HG03280 (cell line): Measurements from ENCODE around the gene LRRC2.
"Not testable (repeated sequence)": the region's sequence is repeated elsewhere in the genome, so short reads cannot be mapped to it uniquely, and the experiment has no call there.

Source experiments
- ATAC-seq: cut with Tn5 transposase; IDR thresholded peaks from one replicate; pipeline ENCODE4 v1.9.1; 2021; ENCODE audit warnings: mild to moderate bottlenecking, moderate library complexity; ENCODE audit not compliant: unreplicated experiment

LRRC2 gene, protein sequence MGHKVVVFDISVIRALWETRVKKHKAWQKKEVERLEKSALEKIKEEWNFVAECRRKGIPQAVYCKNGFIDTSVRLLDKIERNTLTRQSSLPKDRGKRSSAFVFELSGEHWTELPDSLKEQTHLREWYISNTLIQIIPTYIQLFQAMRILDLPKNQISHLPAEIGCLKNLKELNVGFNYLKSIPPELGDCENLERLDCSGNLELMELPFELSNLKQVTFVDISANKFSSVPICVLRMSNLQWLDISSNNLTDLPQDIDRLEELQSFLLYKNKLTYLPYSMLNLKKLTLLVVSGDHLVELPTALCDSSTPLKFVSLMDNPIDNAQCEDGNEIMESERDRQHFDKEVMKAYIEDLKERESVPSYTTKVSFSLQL

DNA sequence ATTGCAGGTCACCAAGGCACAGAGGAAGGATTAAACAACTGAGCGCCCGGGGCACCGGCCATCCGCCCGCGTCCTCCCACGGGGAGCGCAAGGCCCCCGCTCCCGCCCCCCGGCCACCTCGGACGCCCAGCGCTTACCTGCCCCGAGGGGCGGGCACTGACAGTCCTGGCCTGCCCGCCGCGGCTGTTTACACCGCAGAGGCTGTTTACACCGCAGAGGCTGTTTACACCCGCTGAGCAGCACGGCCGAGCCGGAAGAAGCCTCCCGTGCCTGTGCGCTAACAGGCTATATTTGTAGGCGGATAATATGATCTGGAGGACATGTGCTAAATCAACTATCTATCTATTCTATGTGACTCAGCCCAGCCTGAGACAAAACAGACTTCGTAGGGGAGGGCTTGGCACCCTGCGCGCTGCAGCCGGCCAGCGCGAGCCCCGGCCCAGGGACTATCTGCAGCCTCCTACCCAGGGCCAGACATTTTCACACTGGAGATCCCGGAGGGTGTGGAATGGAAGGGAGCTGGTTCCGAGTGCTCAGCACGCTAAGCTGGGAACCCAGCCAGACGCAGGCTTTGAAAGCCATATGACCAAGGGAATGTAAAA, at the start of gene LRRC2:
TSS of gene LRRC2 (minus strand) at position 263 of the 602 bp plus-strand sequence. CDS start 14,711 bp downstream, outside the sequence.
- no peak for ATAC-seq

DNA sequence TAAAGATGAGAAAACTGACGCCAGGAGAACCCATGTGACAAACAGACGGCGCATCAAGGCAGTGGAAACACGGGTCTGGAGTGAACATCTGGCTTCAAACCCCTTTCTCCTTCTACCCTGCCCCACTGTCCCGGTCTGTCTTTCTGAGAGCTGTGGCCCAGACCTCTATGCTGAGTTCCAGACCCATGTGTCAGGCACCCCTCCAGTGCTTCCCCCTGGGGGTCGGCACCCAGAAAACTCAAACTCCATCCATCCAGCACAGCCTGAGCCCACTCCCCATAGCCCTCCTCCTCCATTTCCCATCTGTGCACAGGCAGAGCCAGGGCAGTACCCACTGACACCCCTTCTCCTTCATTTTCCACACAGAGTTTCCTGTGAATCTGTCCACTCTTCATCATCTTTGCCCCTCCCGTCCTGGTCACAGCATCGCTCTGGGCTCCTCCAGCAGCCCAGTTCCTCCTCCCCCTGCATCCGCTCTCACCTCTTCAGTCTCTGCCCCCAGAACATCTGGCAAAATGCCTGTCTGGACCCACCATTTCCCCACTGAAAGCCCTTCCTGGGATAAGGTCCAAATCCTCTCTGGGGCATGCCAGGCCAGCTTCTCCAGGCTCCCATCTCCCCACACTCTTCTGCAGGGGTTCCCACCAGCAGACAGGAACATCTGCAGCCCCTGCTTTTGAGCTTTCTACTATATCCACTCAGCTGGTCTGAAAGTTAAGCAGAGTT, 49.1 kb upstream of the LRRC2 start:
- ATAC-seq = no peak

DNA sequence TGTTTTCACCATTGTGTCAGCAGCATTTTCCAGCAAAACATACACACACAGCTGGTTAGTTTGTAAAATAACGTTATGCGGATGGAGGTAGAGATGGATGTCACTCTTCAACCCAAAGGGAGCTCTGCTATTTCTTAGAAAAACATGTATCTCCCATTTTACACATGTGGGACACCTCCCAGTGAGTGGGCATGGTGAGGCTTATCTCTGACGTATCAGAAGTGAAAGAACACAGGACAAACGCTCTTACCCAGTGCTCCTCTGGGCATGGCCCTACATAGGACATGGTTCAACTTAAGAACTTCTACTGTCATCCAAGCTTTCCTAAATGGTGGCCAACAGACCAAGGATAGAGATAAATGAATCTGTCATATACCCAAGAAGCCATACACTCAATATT, 48.3 kb upstream of the LRRC2 start:
- ATAC-seq = no peak

DNA sequence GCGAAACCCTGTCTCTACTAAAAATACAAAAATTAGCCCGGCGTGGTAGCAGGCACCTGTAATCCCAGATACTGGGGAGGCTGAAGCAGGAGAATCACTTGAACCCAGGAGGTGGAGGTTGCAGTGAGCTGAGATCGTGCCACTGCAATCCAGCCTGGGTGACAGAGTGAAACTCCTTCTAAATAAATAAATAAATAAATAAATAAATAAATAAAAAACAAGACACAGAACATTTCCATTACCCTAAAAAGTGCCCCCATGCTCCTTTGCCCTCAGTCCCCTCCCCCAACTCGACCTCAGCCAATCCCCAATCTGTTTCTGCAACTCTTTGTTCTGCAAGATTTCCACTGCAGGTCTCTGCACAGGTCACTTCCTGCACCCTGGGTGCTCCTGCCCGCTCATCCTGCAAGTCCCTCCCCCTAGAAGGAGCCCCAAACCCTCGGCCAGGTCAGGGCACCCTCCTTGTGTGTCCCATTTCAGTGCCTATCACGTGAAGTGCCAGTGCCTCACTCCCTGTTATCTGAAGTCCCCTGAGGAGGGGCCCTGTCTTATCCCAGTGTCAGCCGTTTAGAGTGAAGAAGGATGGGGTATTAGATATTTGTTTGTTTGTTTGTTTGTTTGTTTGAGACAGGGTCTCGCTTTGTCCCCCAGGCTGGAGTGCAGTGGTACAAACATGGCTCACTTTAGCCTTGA, 47.4 kb upstream of the LRRC2 start:
- ATAC-seq = no peak

DNA sequence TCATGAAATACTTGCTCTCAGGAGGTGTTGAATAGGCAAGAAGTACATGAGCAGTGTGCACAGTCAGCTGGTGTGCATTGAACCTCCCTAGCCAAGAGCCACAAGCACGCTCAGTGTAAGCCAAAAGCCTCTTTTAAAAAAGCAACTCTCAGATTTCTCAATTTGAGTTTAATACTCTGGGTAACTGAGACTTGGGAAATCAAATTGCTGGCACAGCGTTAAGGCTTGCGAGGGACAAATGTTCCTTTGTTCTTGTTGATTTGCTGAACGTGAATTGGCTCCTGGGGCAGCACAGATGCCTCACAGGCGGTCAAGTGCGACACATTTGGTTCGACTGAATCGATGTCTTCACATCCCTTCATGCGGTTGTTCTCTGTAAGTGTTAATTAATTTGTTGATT, 46.2 kb upstream of the LRRC2 start, which contains the start of gene FAM240A:
TSS of gene FAM240A (plus strand) at position 202 of the 400 bp plus-strand sequence. CDS start at position 361, 159 bp downstream.
- no peak for ATAC-seq

DNA sequence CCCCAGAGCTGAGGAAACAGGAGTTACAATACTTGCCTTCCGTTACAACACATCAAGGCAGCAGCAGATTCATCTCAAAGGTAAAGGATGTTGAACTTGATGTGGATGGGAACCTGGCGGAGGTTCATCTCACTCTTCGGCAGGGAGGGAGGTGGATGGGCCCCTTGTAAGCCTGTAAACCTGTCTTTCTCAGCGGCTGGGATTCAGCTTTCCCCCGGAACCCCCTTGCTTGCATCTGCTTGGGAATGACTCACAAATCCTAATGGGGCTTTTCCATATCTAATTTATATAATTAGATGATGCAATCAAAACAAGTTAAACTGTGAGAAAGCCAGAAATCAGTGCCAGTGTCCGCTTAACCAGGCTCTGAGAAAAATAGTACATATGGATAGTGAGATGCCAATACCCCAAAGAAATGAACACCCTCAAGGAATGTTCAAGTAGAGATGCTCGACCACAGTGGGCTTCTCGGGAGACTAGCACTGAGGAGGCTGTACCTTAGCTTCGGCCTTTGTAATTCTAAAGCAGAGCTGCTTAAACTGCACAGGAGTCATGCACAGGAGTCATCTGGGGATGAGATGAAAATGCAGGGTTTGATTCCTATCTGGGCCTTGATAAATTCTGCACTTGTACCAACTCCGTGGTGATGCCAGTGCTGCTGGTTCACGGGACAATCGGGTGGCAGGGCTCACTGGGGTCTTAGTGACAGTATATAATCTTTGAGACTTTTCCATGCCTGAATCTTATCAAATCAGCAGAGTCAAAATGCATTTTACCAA, 44.0 kb upstream of the LRRC2 start:
- ATAC-seq = no peak

DNA sequence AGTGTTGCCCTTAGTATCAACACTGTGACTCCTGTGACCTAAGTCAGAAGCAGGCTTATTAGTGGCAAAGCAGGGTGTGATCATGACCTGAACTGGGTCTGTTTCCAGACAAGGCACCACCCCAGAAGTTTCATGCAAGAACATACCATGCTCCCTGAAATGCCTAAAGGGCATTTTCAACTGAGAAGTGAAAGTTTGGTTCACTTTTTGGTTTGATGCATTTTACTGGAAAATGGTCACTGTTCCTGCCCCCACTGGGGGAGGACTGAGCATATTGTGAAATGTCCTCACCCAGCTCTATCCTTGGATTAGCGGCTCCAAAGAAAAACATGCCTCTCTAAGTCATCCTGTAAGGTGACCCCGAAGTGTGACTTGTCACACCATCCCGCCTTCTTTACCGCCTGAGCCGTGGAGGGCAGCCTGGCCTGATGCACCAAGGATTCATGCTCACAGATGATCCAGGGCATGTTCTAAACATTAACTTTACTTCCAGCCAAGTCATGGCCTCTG, 43.2 kb upstream of the LRRC2 start:
- ATAC-seq = no peak

DNA sequence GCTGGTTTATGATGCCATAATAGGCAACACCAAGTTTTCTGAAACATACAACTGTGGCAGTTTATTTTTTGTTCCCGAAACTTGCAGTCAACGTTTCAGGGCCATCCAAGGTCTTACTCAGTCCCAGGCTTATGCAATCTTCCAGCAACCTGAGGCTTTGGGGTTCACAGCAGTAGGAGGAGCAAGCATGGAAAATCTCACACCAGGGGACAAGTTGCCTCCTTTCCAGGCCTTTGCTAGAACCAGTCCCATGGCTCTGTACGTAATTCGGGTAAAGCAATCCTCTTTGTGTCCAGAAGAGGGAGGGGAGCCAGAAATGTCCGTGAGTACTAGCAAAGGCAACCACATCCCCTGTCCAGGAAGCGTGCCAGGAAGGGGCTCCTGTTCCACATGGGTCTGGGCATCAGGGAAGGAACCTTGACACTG, 41.5 kb upstream of the LRRC2 start:
- no peak for ATAC-seq

DNA sequence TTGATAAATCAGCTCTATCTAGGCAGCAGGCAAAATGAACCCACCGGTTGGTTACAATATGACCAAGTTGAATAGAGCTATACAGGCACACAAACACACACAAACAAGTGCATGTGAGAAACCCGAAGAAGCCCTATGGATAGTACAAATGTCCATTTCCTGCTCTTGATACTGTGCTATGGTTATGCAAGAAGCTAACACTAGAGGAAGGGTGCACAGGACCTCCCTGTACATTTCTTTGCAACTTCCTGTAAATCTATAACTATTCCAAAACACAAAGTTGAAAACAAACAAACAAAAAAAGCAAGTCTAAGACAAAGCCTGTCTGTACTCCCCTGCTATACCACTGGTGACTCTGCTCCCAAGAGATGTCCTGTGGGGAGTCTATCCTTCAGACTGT, 38.0 kb upstream of the LRRC2 start:
- no peak for ATAC-seq

DNA sequence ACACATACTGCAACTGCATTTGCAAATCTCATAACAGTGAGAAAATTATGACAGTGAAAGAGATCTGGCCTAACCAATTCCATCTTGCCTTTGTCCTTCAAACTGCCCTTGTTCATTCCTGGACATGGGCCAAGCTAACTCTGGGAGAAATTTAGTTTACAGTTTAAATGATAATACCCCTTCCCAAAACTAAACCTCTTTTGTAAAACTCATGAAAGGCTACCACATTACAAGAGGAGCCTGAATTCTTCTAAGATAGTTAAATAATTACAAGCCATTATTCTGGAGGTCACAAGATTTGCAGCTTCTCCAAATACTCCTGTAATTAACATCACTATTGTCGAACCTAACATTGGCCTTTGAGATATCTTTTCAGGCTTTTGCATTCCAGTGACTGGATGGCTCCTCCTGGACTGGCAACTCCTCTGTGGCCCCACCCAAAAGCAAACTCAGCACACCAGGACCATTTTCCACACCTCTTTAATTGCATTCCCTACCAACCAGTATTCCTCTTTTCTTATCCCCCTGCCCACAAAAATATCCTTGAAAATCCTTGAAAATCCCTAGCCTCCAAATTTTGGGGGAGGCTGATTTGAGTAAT, 37.4 kb upstream of the LRRC2 start:
- no peak for ATAC-seq

DNA sequence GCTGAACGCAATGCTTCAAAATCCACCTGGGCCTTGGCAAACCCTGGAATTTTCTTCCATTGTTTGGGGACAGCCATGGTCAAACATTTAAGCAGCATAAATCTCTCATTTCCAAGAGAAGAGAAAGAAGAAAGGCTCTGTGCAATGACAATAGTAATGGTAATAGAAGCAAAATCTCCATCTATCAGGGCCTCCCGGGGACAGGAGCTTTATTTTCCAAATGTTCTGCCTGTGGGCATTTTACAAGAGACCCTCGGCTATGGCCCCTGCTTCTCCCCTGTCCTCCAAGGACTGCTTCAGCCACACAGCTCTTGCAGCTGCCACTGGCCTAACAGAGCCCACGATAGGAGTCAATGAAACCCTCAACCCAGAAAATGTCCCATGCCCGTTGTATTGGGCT, 33.5 kb upstream of the LRRC2 start:
- no peak for ATAC-seq

DNA sequence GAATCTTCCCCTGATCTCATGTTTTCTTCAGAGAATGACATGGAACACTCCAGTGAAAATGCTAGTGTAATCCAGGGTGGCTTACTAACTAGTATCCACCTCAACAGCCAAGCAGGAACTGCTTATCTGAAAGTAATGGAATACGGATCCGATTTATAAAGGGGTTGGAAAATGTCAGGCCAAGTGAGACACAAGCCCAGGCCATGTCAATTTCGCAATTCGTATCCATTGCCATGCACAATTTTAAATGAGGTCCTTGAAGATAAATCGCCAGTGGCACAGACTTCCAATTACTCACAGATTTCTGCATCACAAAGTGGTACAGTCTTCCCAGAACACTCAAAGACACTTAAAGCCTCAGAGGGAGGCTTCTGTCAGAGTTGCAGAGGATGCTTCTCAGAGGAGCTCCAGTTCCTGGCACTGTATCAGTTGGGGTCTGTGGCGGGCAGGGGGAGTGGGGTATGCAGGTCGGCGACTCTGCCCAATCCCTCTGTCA, 29.8 kb upstream of the LRRC2 start:
- no peak for ATAC-seq

DNA sequence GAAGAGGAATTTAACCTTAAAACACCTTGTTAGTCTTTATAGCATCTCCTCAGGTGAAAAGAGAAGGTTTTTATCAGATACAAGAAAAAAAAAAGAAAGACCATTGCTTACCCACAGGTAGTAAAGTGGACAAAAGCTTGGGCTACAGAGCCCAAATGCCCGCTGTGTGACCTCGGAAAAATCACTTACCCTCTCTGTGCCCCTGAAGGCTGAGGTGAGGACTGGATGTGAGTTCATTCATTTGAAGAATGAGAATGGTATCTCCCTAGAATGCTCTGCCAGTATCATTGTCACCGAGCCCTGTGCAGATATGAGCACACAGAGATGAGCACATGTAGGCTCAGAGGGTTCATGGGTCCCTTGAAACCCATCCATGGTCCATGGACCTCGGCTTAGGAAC, 28.6 kb upstream of the LRRC2 start:
- ATAC-seq = no peak

DNA sequence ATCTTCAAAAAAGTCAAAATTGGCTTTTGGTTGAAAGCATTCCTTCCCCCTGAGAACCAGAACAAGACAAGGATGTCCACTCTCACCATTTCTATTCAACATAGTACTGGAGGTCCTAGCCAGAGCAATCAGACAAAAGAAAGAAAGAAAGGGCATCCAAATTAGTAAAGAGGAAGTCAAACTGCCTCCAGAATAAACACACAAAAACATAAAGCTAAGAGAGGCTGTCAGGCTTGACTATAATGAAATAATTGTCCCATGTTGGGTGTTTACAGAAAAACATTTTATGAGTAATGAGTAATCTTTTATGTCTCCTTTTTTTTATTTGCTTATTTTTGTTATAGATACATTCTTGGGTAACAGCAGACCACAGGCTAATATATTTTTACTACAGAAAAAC, 27.9 kb upstream of the LRRC2 start:
- no peak for ATAC-seq

DNA sequence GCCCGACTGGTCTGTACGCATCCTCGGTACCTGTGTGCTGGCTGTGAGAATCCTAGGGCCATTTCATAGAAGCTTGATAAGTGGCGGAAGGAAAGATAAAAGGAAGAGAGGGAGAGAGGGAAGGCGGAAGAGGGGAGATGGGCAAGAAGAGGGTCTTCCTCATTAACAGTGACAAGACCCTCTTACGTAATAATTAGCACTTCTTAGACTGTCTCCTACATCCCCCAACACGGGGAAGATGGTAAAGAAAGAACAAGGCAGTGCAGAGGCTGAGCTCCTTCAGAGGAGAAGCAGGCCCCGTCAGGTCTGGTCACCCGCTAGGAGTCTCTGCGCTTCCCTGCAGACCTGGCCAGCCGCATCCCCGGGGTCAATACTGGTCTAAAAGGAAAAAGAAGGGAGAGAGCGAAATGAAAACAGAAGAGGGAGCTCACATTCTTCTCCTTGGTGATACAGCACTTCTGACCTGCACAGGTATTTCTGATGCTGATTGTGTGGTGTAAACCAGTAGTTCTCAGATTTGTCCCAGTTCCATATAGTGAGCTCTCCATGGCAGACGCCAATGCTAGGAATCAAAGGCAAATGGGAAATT, 27.3 kb upstream of the LRRC2 start:
- no peak for ATAC-seq

DNA sequence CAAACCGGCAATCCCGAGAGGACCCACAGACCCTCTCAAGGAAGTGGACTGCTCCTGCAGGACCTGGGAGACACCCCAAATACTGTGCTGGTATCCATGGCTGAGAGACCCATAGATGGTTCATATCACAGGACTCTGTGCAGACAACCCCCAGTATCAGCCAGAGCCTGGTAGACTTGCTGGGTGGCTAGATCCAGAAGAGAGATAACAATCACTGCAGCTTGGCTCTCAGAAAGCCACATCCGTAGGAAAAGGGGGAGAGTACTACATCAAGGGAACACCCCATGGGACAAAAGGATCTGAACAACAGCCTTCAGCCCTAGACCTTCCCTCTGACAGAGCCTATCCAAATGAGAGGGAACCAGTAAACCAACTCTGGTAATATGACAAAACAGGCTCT, 21.2 kb upstream of the LRRC2 start:
- not testable (repeated sequence) for ATAC-seq

DNA sequence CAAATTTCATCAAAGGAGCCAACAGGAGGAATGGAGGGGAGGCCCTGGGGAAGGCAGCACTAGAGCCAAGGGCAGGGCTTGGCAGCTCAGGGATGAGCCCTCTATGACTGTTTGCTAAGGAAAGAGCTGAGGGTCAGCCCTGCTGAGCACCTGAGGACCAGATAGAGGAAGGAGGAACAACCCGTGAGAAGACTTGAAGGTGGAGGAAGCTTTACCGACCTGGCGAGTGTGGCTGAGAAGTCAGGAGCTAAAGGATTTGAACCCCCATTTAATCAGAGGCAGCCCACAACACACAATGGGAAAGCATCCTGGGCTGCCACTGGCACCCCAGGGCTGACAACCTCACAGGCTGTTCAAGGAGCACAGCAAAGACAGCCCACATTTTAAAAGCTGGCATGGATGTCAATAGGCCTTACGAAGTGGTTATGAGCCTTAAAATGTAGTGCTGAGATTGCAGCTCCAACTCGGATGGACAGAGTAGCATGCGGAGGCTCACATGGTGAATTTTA, 20.7 kb upstream of the LRRC2 start:
- no peak for ATAC-seq

DNA sequence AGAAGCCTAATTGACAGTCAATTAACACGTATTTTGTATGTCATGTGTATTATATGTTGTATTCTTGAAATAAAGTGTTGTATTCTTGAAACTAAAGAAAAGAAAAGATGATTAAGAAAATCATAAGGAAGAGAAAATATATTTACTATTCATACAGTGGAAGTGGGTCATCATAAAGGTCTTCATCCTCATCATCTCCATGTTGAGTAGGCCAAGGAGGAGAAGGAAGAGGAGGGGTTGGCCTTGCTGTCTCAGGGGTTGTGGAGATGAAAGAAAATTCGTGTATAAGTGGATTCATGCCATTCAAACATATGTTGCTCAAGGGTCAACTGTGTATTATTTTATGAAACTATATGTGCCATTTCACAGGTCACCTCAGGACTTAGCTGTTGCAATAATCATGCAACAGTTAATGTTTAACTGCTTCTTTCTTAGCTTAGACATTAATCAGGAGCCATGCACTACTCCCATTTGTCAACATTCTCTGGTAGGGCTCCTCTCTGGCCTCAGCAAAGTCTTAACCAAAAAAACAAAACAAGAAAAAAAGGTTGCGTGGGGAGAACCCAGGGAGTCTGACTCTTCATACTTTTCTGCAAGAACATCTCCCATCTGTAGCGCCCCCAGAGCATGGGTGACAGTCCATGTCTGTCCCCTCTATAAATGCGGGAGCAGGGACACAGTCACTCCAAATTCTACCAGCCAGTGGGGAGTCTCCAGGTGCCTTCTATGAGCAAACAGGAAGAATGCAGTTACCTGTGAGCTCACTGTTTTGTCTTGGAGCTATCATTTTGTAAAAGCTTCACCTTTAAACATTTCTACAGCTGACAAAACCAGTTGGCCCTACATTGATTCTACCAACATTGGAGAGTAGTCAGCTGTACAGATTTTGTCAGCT, 19.9 kb upstream of the LRRC2 start:
- ATAC-seq = no peak
